T-helper 17 cell (primary cell): Measurements from ENCODE around the gene KCTD12. TPM values are rescaled to one million over a fixed set of nuclear protein-coding genes. Genes with fewer than 3 reads are reported as not detected.
"Not testable (repeated sequence)": the region's sequence is repeated elsewhere in the genome, so short reads cannot be mapped to it uniquely, and the experiment has no call there.

ENCODE experiments used
- ATAC-seq: fragments of 150-1000 bp; cut with Tn5 transposase; 2 replicates; pipeline ENCODE4 v1.10.0; 2021; ENCODE audit warnings: mild to moderate bottlenecking, moderate library complexity
- DNase-seq, 3 donors: peaks; one replicate each; pipeline versions ENCODE4 v3.0.0 to v3.0.0-alpha.2; 2020 to 2021
- H3K9me3 ChIP-seq: one replicate; pipeline ENCODE4 v1.7.0; 2013; ENCODE audit warnings: low read length, mild to moderate bottlenecking; ENCODE audit not compliant: control insufficient read depth, poor library complexity, severe bottlenecking
- H3K27ac Mint-ChIP-seq: one replicate; pipeline ENCODE4 v1.8.0; 2022; ENCODE audit warnings: mild to moderate bottlenecking, moderate library complexity, mixed read lengths
- H3K27me3 Mint-ChIP-seq: one replicate; pipeline ENCODE4 v1.8.0; 2022; ENCODE audit warnings: mixed read lengths
- H3K36me3 Mint-ChIP-seq: one replicate; pipeline ENCODE4 v1.8.0; 2022; ENCODE audit warnings: low read depth, mixed read lengths
- H3K4me1 Mint-ChIP-seq: one replicate; pipeline ENCODE4 v1.8.0; 2022; ENCODE audit warnings: mild to moderate bottlenecking, mixed read lengths
- H3K4me3 Mint-ChIP-seq: one replicate; pipeline ENCODE4 v1.8.0; 2022; ENCODE audit warnings: mild to moderate bottlenecking, moderate library complexity, mixed read lengths
- total RNA-seq, 4 donors: library from RNA in 2 of 4; stranded (reverse) in 2 of 4; gene quantifications; one replicate each; pipeline ENCODE4 v1.2.3 and lab custom pipeline; 2022 to 2026

The KCTD12 gene
- total RNA-seq (1 to 10 TPM; 3.8 to 4.6 TPM), total RNA-seq (lab: John Stamatoyannopoulos, UW) (9.5 to 12.6 reads per million in 2 donors)

GRCh38 chr13:76886292-76887075, at the start of gene KCTD12:
Gene KCTD12, minus strand, starts transcription at chr13:76886405. Its CDS starts 257 bp downstream, at chr13:76886148.
- Mint-ChIP-seq H3K4me3 (peak within 1 kb of the TSS; percentile 89), H3K4me1 (peaks cover 17% of the 10 kb centered on the region), H3K27me3 (peaks cover 40% of the 10 kb centered on the region), H3K36me3 (peaks cover 3% of the 10 kb centered on the region), H3K27ac (peak within 1 kb of the TSS; percentile 62)
- H3K9me3 ChIP-seq = no peaks in the 10 kb centered on the region
- DNase-seq (peak; percentile 57 to 65 (median 63)), ATAC-seq (peak; percentile 82)

- no peak for DNase-seq
- Mint-ChIP-seq H3K4me1 (no peaks in the 10 kb centered on the region), H3K36me3 (no peaks in the 10 kb centered on the region), H3K27ac (no peak overlapping the region), H3K27me3 (peaks cover 6% of the 10 kb centered on the region), H3K4me3 (no peak overlapping the region)
- no peak for ATAC-seq
- H3K9me3 ChIP-seq = no peaks in the 10 kb centered on the region
Observed at GRCh38 chr13:76934671-76935070, 48.5 kb upstream of the KCTD12 start.

- no peak for ATAC-seq
- Mint-ChIP-seq H3K27me3 (peaks cover 5% of the 10 kb centered on the region), H3K27ac (no peak overlapping the region)
Observed at GRCh38 chr13:76932076-76932475, 45.9 kb upstream of the KCTD12 start.

DNA sequence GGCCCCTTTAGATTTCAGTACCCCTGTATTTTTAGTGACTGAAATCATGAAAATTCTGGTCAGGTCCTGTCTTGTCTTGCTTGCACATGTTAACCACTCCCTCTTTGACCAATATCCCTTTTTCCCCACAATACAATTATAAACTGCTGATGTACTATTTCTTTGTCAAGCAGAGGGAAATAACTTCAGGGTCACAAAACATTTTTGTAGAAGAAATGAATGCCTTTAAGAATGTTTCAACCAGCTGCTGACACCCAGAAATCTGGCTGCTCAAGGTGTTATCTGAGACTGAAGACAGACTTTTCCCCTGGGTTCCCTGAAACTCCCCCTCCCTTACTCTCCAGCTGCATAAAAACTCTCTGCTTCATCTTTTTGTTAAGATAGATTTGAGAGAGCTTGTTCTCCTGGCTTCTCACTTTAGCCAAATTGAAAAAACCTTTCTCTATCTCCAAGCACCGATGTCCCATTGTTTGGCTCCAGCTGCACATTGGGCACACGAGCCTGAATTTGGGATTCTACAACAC, 43.7 kb upstream of the KCTD12 start:
- H3K4me1 Mint-ChIP-seq = no peaks in the 10 kb centered on the region
- H3K36me3 Mint-ChIP-seq = no peaks in the 10 kb centered on the region
- no peak for ATAC-seq
- H3K27ac Mint-ChIP-seq = no peak overlapping the region
- no peak for DNase-seq
- no peaks in the 10 kb centered on the region for H3K9me3 ChIP-seq
- no peak overlapping the region for H3K4me3 Mint-ChIP-seq
- peaks cover 15% of the 10 kb centered on the region for H3K27me3 Mint-ChIP-seq

More at GRCh38 chr13:76932076-76932475, 45.9 kb upstream of the KCTD12 start:
- H3K4me1 Mint-ChIP-seq = no peaks in the 10 kb centered on the region
- DNase-seq = no peak
- no peak overlapping the region for H3K4me3 Mint-ChIP-seq
- H3K9me3 ChIP-seq = no peaks in the 10 kb centered on the region
- H3K36me3 Mint-ChIP-seq = no peaks in the 10 kb centered on the region

DNA sequence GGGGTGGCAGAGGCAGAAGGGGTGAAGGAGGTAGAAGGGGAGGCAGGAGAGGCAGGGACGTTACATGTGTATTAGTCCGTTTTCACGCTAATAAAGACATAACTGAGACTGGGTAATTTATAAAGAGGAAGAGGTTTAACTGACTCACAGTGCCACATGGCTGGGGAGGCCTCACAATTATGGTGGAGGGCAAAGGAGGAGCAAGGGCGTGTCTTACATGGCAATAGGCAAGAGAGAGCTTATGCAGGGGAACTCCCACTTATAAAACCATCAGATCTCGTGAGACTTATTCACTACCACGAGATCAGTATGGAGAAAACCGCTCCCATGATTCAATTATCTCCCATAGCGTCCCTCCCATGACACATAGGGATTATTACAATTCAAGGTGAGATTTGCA, 43.1 kb upstream of the KCTD12 start:
- Mint-ChIP-seq H3K27ac (no peak overlapping the region), H3K36me3 (no peaks in the 10 kb centered on the region), H3K4me3 (no peak overlapping the region), H3K4me1 (no peaks in the 10 kb centered on the region), H3K27me3 (peaks cover 18% of the 10 kb centered on the region)
- ATAC-seq = no peak
- no peaks in the 10 kb centered on the region for H3K9me3 ChIP-seq
- DNase-seq = no peak

DNA sequence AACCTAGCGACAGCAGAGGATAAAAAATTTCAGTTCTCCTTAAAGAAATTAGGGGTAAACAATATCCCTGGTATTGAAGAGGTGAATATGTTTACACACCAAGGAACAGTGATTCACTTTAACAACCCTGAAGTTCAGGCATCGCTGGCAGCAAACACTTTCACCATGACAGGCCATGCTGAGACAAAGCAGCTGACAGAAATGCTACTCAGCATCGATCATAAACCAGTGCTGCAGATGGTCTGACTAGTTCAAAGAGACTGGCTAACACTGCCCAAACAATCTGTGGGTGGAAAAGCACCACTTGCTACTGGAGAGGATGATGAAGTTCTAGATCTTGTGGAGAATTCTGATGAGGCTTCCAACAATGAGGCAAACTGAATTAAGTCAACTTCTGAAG, 42.3 kb upstream of the KCTD12 start:
- ATAC-seq (no peak), DNase-seq (no peak)
- no peaks in the 10 kb centered on the region for H3K9me3 ChIP-seq
- Mint-ChIP-seq H3K4me3 (no peak overlapping the region), H3K27ac (no peak overlapping the region), H3K36me3 (no peaks in the 10 kb centered on the region), H3K4me1 (no peaks in the 10 kb centered on the region), H3K27me3 (peaks cover 18% of the 10 kb centered on the region)

GRCh38 chr13:76927955-76928354, 41.8 kb upstream of the KCTD12 start:
- Mint-ChIP-seq H3K27me3 (peaks cover 22% of the 10 kb centered on the region), H3K27ac (no peak overlapping the region)

DNA sequence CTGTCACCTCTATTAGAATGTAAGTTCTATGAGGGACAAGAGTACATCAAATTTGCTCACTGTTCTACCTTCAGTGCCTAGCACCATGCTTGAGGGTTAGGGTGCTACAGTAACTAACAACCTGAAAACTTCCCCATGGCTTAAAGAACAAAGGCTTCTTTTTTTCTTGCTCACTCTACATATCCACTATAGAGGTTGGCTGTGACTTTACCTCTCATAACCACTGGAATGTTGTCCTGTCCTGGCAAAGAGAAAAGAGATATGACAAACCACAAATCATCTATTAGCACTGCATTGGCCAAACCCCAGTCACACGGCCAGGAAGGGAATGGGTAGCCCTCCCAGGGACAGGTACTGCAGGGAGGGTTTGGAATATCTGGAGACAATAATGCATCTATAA, 38.9 kb upstream of the KCTD12 start:
- H3K9me3 ChIP-seq = no peaks in the 10 kb centered on the region
- no peak for DNase-seq
- Mint-ChIP-seq H3K36me3 (no peaks in the 10 kb centered on the region), H3K27ac (no peak overlapping the region), H3K4me1 (no peaks in the 10 kb centered on the region), H3K4me3 (no peak overlapping the region), H3K27me3 (peaks cover 28% of the 10 kb centered on the region)
- no peak for ATAC-seq

More at GRCh38 chr13:76927955-76928354, 41.8 kb upstream of the KCTD12 start:
- no peaks in the 10 kb centered on the region for H3K36me3 Mint-ChIP-seq
- H3K4me3 Mint-ChIP-seq = no peak overlapping the region
- H3K9me3 ChIP-seq = no peaks in the 10 kb centered on the region
- DNase-seq (no peak), ATAC-seq (no peak)
- no peaks in the 10 kb centered on the region for H3K4me1 Mint-ChIP-seq

GRCh38 chr13:76921516-76921915, 35.3 kb upstream of the KCTD12 start:
- Mint-ChIP-seq H3K36me3 (no peaks in the 10 kb centered on the region), H3K4me3 (no peak overlapping the region), H3K27ac (no peak overlapping the region), H3K4me1 (no peaks in the 10 kb centered on the region), H3K27me3 (peaks cover 35% of the 10 kb centered on the region)
- DNase-seq = no peak
- no peaks in the 10 kb centered on the region for H3K9me3 ChIP-seq
- no peak for ATAC-seq

DNA sequence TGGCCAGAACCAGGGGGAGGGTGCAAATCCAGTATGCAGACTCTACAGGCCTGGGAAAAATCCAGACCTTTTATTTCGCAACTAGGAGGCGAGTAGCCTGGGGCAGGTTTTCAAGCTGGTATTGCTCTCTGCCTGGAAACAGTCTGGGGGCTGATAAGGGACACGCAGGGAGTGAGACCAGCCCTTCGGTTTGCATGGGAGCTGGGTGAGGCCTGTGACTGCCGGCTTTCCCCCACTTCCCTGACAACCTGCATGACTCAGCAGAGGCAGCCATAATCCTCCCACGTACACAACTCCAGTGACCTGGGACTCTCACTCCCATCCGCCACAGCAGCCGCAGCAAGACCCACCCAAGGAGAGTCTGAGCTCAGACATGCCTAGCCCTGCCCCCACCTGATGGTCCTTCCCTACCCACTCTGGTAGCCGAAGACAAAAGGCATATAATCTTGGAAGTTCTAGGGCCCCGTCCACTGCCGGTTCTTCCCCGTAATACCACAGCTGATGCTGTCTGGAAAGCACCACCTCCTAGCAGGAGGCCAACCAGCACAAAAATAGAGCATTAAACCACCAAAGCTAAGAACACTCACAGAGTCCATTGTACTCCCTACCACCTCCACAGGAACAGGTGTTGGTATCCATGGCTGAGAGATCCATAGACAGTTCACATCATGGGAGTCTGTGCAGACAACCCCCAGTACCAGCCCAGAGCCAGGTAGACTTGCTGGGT, 31.7 kb upstream of the KCTD12 start:
- not testable (repeated sequence) for H3K27ac Mint-ChIP-seq, DNase-seq, H3K9me3 ChIP-seq, H3K36me3 Mint-ChIP-seq, H3K4me1 Mint-ChIP-seq, ATAC-seq, H3K4me3 Mint-ChIP-seq
- peaks cover 43% of the 10 kb centered on the region for H3K27me3 Mint-ChIP-seq

- H3K27ac Mint-ChIP-seq = no peak overlapping the region
- DNase-seq (no peak), ATAC-seq (no peak)
- H3K4me1 Mint-ChIP-seq = no peaks in the 10 kb centered on the region
- H3K9me3 ChIP-seq = no peaks in the 10 kb centered on the region
- no peak overlapping the region for H3K4me3 Mint-ChIP-seq
- H3K36me3 Mint-ChIP-seq = no peaks in the 10 kb centered on the region
- H3K27me3 Mint-ChIP-seq = peaks cover 42% of the 10 kb centered on the region
Observed at GRCh38 chr13:76917095-76917494, 30.9 kb upstream of the KCTD12 start.

DNA sequence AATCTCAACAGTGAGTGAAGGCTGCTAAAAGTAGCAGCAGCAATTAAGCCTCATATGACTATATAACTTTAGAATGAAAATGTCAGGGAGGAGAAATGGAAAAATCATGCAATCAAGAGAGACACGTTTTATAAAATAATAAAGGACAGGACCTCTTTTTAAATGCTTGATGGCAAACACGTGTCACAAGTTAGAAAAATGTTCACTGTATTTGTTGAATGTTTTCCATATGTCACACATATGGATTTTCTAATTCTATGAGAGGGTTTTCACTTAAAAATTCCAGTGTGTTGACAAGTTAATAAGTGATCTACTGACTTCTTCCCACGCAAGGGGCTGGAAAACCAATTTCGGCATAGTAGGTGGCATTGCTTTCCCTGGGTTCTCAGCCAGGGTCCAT, 27.7 kb upstream of the KCTD12 start:
- peaks cover 2% of the 10 kb centered on the region for H3K4me1 Mint-ChIP-seq
- peaks cover 3% of the 10 kb centered on the region for H3K36me3 Mint-ChIP-seq

GRCh38 chr13:76912476-76912875, 26.3 kb upstream of the KCTD12 start:
- Mint-ChIP-seq H3K4me3 (no peak overlapping the region), H3K27ac (no peak overlapping the region), H3K36me3 (peaks cover 3% of the 10 kb centered on the region), H3K27me3 (peaks cover 64% of the 10 kb centered on the region), H3K4me1 (peaks cover 6% of the 10 kb centered on the region)
- ATAC-seq (no peak), DNase-seq (no peak)
- H3K9me3 ChIP-seq = no peaks in the 10 kb centered on the region

More for the DNA sequence above, 27.7 kb upstream of the KCTD12 start:
- Mint-ChIP-seq H3K27me3 (peaks cover 59% of the 10 kb centered on the region), H3K27ac (no peak overlapping the region), H3K4me3 (no peak overlapping the region)
- ATAC-seq (no peak), DNase-seq (no peak)
- H3K9me3 ChIP-seq = no peaks in the 10 kb centered on the region
